Astrocyte of the hippocampus (primary cell): Measurements from ENCODE around the gene EPN2.

Experiments
- DNase-seq: peaks from one replicate; pipeline ENCODE4 v3.0.0; 2011; ENCODE audit warnings: low read depth, low spot score

The EPN2 gene

DNA sequence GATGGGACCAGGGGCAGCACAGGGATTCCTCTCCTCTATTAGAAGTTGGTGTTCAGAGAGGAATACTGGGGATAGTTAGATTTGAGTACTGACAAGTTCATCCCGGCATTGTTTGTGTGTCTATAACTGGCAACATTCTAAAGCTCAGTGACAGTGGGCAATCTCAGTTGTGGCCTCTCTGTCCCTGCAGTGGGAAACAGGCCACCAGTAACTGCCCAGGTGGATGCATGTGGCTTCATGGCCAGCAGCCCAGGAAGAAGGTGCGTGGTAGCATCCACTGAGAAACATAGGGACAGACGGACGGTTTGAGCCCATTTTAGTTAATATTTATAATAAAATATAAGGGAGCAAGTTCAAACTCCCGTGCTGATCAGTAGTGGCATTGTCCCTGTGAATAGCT lies 73.8 kb downstream of the EPN2 start:
- no peak for DNase-seq

- no peak for DNase-seq
These were observed 74.5 kb downstream of the EPN2 start for GRCh38 chr17:19311421-19312215.

- no peak for DNase-seq
These were observed 75.2 kb downstream of the EPN2 start for GRCh38 chr17:19312406-19312805.

DNA sequence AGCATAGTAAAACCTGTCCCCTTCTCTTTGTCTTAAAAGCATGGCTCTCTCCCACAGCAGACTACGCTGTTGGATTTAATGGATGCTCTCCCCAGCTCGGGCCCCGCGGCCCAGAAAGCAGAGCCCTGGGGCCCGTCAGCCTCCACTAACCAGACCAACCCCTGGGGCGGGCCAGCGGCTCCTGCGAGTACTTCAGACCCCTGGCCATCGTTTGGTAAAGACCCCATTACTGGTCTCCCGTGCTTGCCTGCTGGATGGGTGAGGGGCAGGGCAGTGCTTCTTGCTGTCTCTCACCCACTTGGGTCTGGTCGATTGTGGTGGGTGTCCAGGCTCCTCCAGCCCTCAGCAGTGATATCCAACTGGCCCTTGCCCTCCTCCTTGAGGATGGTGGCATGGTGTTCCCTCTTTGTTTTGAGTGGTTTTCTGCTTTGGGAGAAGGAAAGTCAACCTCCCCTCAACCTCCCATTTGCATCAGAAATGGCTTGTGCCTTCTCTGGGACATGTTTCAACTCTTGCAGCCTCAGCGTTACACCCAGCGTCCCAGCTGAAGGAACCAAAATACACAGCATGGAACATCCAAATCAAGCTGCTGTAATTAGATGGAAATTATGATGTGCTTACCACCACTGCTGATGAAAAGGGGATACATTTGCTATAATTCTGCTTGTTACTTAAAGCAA lies 76.0 kb downstream of the EPN2 start:
- DNase-seq = no peak

GRCh38 chr17:19313746-19314651 lies 76.8 kb downstream of the EPN2 start:
- no peak for DNase-seq

DNA sequence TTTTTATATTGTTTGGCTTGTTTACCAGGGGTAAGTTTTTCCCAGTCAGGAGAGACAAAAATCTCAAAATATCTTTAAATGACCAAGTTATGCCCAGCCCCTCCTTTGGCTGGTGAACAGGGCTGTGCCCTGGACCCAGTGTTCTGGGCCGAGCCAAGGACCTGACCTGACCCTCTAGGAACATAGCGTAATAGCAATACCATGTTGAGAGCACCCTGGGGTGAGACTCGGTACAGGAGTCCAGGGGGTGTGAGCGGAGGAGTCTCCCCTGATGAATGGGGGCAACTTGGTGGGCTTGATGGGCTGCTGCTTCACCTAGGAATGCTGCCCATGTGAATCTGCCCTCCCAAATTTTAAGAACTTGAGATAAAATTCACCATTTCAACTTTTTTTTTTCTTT lies 77.9 kb downstream of the EPN2 start:
- no peak for DNase-seq

DNA sequence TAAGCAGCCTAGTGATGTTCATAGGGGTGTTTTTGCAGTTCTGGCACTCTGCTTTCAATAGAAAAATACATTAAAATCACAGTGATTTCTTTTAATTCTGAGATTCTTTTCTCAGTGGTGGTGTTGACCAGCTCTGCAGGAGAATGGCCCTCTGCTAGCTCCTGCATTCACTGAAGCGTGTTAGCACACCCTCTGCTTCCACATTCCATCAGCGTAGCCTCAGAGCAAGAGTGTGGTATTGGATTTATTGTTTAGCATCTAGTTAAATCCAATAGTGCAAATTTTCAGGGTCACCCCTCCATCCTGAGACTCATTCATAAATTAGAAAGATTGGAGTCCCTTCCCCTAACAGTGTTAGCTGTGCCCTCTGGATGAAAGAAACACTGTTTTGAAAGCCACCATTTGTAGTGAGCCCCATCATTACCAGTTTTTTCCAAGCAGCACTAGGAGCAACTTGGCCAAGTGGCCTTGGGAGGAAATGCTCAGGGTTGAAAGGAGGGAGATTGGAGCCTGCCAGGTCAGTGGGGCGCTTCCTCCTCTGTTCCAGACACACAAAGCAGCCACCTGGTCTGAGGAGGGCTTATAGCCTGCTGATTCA lies 79.7 kb downstream of the EPN2 start:
- DNase-seq = peak; percentile 72

- peak; percentile 95 for DNase-seq
These were observed 80.4 kb downstream of the EPN2 start for GRCh38 chr17:19317359-19318095.

GRCh38 chr17:19318611-19319010 lies 81.4 kb downstream of the EPN2 start:
- DNase-seq = no peak

GRCh38 chr17:19319771-19320505 lies 82.8 kb downstream of the EPN2 start:
- DNase-seq = no peak

GRCh38 chr17:19320876-19321275 lies 83.7 kb downstream of the EPN2 start:
- no peak for DNase-seq

GRCh38 chr17:19321481-19322128 lies 84.4 kb downstream of the EPN2 start:
- DNase-seq = no peak

DNA sequence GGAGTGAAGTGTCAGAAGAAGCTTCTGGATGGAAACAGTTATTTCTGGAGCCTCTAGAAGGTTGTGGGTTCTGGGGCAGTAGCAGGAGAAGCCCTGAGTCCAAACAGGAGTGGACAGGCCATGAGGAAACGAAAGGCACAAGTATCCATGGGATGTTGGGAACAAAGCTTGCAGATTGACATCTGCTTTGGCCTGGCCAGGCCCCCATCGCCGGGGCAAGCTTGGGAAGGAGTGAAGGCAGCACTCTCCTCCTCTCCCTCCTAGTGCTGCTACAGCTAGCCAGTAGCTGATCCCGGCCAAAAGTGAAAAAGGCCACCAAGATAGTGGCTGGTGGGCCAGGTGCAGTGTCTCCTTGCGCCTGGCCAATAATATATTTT lies 85.0 kb downstream of the EPN2 start:
- no peak for DNase-seq

DNA sequence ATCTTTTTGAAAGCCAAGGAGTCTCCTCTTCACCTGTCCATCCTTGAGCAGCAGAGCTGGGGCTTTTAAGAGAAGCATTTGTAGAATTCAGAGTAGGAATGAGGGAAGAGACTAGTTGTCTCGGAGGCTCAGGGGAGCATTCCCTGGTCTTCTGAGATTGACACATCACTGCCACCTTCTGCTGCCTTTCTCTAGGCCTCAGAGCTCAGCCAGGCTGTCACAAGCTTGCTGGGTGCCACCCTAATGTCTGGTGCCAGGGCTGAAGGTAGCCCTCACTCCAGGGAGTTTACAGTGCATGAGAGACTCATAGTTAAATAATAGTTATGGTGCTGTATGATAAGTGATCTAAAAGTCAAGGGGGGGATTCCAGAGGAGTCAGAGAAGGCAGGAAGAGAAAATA lies 85.7 kb downstream of the EPN2 start:
- no peak for DNase-seq

DNA sequence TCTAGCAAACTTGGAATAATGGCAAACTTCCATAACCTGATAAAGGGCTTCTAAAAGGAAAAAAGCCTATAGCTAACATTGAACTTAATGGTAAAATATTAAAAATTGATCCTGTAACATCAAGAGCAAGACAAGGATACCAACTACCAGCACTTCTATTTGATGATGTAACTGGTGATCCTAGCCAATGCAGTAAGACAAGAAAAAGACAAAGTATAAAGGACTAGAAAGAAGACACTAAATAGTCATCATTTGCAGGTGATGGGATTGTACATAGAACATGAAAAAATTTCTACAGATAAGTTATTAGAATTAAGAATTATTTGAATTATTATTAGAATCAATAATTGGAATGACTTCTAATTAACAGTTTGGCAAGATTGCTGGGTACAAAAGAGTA lies 88.4 kb downstream of the EPN2 start:
- no peak for DNase-seq

GRCh38 chr17:19327031-19327783 lies 90.0 kb downstream of the EPN2 start:
- DNase-seq = peak; percentile 92

GRCh38 chr17:19328441-19329061 lies 91.4 kb downstream of the EPN2 start:
- DNase-seq = no peak

GRCh38 chr17:19329136-19329535 lies 92.0 kb downstream of the EPN2 start:
- DNase-seq = no peak

DNA sequence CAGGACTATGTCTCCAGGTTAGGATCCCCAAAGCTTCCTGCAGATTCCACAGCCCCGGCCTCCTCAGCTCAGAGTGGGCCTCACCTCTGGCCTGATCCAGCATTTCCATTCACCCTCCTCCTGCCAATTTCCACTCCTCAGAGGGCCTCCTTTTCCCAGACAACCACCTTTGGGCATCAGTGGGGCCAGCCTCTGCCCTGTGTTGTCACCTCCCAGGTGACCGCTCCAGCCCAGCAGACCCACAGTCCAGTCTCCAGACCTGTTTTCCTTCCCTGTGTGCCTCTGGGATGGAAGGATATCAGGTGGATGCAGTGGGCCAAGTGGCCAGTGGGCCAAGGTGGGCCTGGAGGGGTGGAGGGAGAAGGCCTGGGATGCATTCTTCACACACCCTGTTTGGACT lies 92.7 kb downstream of the EPN2 start:
- DNase-seq = no peak
